HG02678 (cell line): ENCODE results near the gene CEP120.

ENCODE experiments used
- ATAC-seq: cut with Tn5 transposase; IDR thresholded peaks from one replicate; pipeline ENCODE4 v1.9.1; 2021; ENCODE audit warnings: mild to moderate bottlenecking, moderate library complexity; ENCODE audit not compliant: unreplicated experiment

Gene CEP120

GRCh38 chr5:123304777-123305316 lies 118.4 kb downstream of the CEP120 start:
- ATAC-seq, result no peak

GRCh38 chr5:123303802-123304201 lies 119.4 kb downstream of the CEP120 start:
- no peak for ATAC-seq

GRCh38 chr5:123300266-123300665 lies 122.9 kb downstream of the CEP120 start:
- no peak for ATAC-seq

GRCh38 chr5:123299136-123299535 lies 124.1 kb downstream of the CEP120 start:
- ATAC-seq, result no peak

- ATAC-seq, result no peak
Observed at GRCh38 chr5:123298335-123299030, 124.7 kb downstream of the CEP120 start.

- ATAC-seq, result no peak
Observed at GRCh38 chr5:123297866-123298265, 125.3 kb downstream of the CEP120 start.

- no peak for ATAC-seq
Observed at GRCh38 chr5:123297198-123297831, 125.9 kb downstream of the CEP120 start.
